Lower leg skin (tissue), 4 donors: ENCODE measurements around the gene CEP83. TPM values are rescaled to one million over a fixed set of nuclear protein-coding genes. Genes with fewer than 3 reads are reported as not detected.

Experiments used
- DNase-seq, 2 donors: peaks; one replicate each; pipeline ENCODE4 v3.0.0-alpha.2; 2019; ENCODE audit warnings: low spot score in 2 of 2
- H3K4me3 ChIP-seq: fragments of 200-600 bp; sonication (generic); 2 replicates; pipeline ENCODE4 v1.5.1; 2017; ENCODE audit warnings: mild to moderate bottlenecking, low read depth; ENCODE audit not compliant: poor library complexity, severe bottlenecking
- CTCF ChIP-seq, 3 donors: fragments of 450-650 bp; IDR thresholded peaks; one replicate each; pipeline ENCODE4 v1.5.1; 2016; ENCODE audit warnings: antibody characterized with exemption in 3 of 3, mild to moderate bottlenecking in 3 of 3, moderate library complexity in 2 of 3
- POLR2A ChIP-seq, 2 donors: fragments of 450-650 bp; IDR thresholded peaks; one replicate each; pipeline ENCODE4 v1.6.1; 2016 to 2017; ENCODE audit warnings: antibody characterized with exemption in 2 of 2, mild to moderate bottlenecking in 1 of 2, moderate library complexity in 1 of 2
- WGBS, 2 donors: methylation state at CpG; one replicate each; pipeline ENCODE4 v1.1.5; 2018; 5-methylcytosine and 5-hydroxymethylcytosine counted together
- intact Hi-C: fragments of 100-400 bp; cut with DNase I; formaldehyde crosslinking; loops from one replicate; pipeline ENCODE4 v1.15.0; 2023; ENCODE audit warnings: low total_unique reads
- total RNA-seq, 4 donors: library from RNA; depleted of rRNA; stranded (reverse); fragments of >200 nt; gene quantifications; one replicate each; pipeline ENCODE4 v1.1.0, GENCODE V29; 2016

The CEP83 gene
- total RNA-seq, 4 donors from 2014 or later, result 2.8 to 7.9 (median 6.5) TPM

DNA sequence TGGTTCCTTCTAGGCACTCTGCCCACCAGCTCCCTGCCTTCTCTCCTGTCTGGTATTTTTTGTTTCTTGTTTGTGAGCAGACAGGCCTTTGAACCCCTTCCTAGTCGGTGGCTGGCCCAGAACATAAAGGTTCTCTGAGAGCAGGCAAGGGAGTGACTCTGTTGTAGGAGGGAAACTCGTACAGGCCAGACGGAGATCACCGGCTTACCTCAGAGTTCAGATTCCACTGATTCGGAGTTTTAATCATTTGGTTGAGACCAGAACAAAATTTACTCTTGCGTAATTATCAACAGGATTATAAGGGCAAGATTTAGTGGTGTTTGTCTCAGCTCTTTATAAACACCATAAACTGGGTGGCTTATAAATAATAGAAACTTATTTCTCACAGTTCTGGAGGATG is 182.9 kb downstream of the CEP83 start:
- DNase-seq, result no peak
- intact Hi-C loops, result no loop called here
- no peak overlapping the region for H3K4me3 ChIP-seq
- WGBS, 2 donors, result 93 to 97% methylated on average over 6 of the region's 6 CpGs
- TF ChIP-seq CTCF (IDR thresholded peaks at IDR 0.05), result no peak
- TF ChIP-seq POLR2A (IDR thresholded peaks at IDR 0.05), result no peak

- H3K4me3 ChIP-seq, result no peak overlapping the region
- intact Hi-C loops, result no loop called here
- TF ChIP-seq CTCF (IDR thresholded peaks at IDR 0.05), result no peak
- no peak for TF ChIP-seq POLR2A (IDR thresholded peaks at IDR 0.05)
- 95 to 96% methylated on average over 3 of the region's 3 CpGs for WGBS, 2 donors
- DNase-seq, result no peak
Observed at GRCh38 chr12:94273272-94273671, 186.4 kb downstream of the CEP83 start.

DNA sequence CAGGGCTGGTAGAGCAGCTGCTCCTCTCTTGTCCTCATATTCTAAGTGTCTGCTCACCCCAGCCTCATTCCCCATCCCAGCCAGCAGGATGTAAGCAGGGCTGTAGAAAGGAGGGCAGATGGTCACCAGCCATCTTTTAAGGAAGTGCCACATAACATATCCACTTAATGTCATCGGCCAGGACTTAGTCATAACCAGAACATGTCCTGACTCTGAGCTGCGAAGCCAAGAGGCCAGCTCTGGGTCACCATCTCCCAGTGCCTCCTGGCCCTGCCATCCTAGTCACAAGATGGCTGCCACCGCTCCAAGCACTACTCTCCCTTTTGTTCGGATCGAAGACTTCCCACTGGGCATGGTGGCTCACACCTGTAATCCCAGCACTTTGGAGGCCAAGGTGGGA is 187.4 kb downstream of the CEP83 start:
- 91 to 92% methylated on average over 5 of the region's 5 CpGs for WGBS, 2 donors
- no peak overlapping the region for H3K4me3 ChIP-seq
- intact Hi-C loops, result no loop called here
- TF ChIP-seq POLR2A (IDR thresholded peaks at IDR 0.05) (no peak), CTCF (IDR thresholded peaks at IDR 0.05) (no peak)
- DNase-seq, result no peak

DNA sequence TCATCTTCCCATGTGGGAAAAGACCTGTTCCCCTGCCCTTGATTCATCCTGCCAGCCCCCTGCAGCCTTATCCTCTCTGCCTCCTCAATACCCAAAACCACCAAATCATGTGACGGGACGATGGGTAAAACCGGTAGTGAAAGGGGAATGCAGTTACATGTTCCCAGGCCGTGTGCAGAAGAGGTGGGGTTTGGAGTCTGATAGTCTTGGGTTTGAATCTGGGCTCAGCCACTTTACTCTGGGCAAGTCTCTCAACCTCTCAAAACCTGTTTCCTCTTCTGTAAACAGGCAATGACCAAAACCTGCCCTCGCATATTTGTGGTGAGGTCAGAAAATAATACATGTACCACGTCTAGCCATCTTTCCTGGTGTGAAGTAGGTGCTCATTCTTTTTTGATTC is 188.3 kb downstream of the CEP83 start:
- TF ChIP-seq POLR2A (IDR thresholded peaks at IDR 0.05) (no peak), CTCF (IDR thresholded peaks at IDR 0.05) (no peak)
- DNase-seq, result no peak
- WGBS, 2 donors, result 72 to 91% methylated on average over 6 of the region's 6 CpGs
- intact Hi-C loops, result no loop called here
- H3K4me3 ChIP-seq, result no peak overlapping the region

DNA sequence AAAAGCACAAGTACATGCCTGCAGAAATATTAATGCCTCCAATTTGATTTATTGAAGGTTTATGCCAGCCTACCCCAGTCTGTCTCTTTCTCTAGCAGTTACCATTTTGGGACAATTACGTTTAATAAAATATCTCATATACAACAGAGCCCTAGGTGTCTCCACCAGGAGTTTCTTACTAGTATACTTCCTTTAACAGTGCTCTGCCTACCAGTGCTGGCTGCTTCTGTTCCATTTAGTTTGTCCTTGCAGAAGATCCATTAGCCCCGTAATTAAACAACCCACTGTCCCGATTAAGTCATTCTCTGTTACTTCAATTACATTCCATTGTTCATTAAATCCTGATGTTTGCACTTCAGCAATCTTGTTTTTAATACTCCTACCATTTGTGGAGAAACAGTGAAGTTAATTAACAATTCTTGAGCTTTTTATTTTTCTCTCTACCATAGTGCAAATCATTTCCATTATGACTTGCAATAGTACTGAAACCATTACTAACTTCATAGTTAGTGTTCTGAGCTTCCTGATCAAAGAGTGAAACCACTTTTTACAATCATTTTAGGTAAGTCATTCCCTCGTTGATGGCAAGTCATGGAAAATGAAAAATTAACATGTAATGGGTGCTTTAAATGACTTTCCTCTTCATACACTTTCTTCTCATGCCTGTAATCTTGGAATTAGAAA is 190.2 kb downstream of the CEP83 start:
- no peak overlapping the region for H3K4me3 ChIP-seq
- TF ChIP-seq POLR2A (IDR thresholded peaks at IDR 0.05), result no peak
- TF ChIP-seq CTCF (IDR thresholded peaks at IDR 0.05), result no peak
- DNase-seq, result no peak
- 66 to 75% methylated on average over 4 of the region's 4 CpGs for WGBS, 2 donors
- intact Hi-C loops, result no loop called here

DNA sequence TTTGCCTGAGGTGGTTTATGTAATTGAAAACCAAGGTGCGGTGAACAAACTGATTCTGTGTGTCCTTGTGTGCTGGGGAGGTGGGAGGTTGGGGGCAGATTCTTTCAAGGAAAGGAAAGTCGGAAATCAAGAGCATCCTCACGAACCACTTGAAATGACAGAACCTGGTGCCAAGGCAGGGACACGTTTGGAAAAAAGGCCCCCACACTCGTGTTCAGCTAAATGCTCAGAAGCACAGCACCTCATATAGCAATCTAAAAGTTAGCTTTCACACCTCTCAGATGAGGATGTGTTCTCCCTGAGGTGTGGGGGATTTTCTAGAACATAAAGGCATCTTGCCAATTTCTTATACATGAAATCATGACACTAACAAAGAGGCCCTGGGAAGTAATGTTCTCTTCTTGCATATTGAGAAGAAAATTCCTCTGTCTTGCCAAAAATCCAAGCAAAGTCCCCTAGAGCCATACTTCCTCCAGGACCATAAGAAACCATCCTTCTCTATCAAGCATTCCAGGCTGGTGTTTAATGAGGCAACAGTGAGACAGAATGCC is 191.7 kb downstream of the CEP83 start:
- DNase-seq, result no peak

More for the DNA sequence above, 191.7 kb downstream of the CEP83 start:
- 66 to 72% methylated on average over 5 of the region's 5 CpGs for WGBS, 2 donors
- intact Hi-C loops, result no loop called here
- H3K4me3 ChIP-seq, result no peak overlapping the region
- TF ChIP-seq POLR2A (IDR thresholded peaks at IDR 0.05) (no peak), CTCF (IDR thresholded peaks at IDR 0.05) (no peak)
